ENCODE measurements around the gene PRCP.
A peak's percentile ranks its signal among the peaks of the same experiment; 100 is the strongest.

Gene PRCP

DNA sequence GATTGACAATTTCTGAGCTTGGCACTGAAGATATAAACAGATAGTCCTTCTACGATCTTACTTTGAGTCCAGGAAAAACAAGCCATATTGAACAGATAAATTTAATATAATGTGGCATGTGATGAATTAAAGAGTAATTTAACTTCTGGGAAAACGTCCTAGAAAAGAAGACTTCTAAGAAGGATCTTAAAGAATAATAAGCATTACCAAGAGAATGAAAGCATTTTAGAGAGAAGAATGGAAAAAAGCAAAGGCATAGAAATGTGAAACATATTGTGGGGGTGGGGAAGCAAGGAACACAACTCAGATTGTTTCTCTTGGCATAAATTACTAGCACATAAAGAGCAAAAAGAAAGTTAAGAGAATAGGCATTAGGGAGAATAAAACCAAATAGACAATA is 6.7 kb upstream of the PRCP start:
- DNase-seq: no peak

DNA sequence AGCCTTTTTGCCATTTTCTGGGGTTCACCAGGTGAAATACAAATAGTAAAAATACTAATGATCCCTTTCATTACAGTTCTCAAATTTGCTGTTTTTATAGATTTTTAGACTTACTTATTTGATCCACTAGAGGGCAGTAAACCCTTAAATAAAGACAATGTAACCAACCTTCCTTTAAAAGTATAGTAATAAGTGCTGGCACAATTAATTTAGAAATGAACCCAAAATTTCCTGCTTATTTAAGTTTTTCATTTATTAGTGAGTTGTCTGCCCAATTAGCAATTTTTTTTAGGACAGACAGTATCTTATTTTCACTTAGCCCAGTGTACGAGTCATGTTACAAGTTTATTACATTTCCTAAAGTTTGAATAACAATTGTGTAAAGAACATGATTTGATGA is 6.0 kb upstream of the PRCP start:
- DNase-seq: peak; percentile 45

DNA sequence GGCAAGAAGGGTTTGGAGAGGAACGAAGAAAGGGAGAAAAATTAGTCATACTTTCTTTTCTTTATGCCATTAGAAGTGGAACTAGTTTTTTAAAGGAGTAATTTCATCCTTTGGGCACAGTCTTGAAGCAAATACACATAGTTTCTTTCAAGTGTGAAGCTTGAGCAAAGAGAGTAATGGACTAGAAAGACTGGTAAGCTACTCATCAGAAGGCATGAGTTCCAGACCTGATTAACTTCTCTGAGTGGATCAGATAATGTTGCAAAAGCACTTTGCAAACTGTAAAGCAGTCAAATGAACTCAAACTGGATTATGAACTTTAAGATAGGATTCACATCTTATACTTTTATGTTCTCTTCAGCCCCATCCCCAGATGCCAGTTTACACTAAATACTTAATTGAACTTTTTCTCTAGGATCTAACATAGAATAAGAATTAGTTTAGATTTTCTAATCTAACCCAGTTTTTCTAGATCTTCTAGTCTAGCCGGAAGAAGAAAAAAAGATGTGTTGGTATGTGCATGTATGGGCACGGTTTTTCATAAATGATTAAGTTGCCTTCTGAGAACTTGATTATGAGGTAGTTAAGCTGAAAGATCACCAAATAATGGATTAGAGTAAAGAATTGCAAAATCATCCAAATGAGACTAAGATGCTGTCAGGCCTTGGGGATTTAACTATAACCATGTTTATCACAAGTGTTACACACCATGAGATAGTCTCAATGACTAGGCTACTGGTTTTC is 3.8 kb upstream of the PRCP start:
- DNase-seq: no peak

DNA sequence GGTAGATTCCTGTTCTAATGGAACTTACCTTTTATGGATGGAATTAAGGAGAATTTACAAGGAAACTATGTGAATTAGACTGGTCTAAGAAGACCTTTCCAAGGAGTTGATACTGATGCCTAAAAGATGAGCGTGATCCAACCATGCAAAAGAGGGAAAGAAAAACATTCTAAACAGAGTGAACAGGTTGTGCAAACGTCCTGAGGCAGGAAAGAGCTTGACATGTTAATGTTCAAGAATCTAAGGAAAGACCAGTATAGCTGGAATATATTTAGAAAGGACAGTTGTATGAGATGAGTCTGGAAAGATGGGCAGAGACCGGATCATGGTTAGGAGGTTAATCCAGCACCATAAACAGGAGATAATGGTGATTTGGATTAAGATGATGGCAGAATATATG is 2.6 kb upstream of the PRCP start:
- DNase-seq: no peak

DNA sequence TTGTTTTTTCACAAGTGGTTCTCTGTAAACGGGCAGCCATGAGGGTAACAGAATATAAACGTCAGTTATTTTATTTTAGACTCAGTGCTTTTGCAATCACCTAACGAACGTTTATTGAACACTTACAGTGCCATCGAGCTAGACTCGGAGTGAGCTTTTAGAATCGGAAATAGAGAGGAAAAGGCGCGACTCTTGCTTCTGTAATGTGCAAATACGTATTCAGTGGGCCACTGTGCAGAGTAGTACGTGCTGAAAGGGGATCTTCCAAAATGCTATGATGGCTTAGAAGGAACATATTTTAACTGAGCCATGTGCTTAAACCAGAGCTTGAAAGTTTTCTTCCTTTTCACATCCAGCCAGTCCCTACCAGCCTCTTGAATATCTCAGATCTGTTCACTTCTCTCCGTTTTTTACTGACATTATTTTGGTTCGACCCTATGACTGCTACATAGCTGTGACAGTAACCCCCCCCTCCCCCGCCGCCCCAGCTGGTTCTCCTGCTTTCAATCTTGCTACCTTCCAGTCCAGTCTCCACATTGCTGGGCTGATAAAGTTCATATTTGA is 1.8 kb upstream of the PRCP start:
- no peak for DNase-seq

DNA sequence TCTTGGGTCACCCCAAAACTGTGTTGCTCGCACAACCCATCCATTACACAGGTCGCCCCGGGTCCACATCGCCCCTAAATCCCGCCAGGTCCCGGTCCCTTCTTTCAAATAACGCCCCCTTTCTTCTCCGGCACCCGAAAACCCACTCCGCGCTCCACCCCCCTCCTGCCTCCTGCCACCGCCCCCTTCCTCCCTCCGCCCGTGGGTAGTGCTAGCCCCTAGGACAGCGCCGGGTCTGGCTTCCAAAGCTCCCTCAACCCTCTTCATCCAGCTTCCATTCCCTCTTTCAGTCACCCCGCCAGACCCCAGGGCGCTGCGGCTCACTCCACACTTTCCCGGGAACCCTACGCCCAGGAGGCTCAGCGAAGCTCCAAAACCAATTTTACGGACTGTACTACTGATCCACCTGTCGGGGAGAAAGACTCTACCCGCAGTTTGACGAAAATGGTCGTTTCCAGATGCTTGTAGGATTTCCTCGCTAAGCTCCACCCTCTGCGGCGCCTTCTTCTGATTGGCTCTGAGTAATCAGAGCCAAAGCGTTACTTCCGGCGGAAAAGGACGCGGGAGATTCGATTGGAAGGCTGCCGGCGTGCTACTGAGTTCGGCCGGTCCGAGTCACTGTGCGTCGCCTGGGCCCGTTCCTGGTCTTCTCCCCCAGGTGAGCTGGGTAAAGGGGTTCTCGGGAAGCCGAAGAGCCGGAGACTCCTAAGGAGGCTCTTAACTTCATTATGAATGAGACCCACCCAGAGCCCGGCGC is 1.1 kb upstream of the PRCP start, which contains the start of gene DDIAS:
TSS of gene DDIAS (plus strand) at position 572 of the 757 bp plus-strand sequence. CDS start 13,003 bp downstream, outside the sequence.
- DNase-seq: peak; percentile 97

DNA sequence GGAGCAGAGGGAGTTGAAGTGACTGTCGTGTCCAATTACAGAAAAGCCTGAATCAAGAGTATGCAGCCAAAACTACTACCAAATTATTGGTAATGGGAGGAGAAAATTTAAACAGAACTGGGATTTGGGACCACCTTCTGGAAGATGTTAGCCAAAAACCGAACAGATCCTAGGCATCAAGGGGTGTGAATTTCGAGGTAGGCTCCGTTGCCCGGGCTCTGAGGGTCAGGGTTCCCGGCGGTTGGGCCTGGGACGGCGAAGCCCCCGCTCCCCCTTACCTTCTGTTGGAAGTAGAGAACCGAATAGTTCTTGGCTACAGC is 313 bp downstream of the PRCP start:
- DNase-seq: no peak

DNA sequence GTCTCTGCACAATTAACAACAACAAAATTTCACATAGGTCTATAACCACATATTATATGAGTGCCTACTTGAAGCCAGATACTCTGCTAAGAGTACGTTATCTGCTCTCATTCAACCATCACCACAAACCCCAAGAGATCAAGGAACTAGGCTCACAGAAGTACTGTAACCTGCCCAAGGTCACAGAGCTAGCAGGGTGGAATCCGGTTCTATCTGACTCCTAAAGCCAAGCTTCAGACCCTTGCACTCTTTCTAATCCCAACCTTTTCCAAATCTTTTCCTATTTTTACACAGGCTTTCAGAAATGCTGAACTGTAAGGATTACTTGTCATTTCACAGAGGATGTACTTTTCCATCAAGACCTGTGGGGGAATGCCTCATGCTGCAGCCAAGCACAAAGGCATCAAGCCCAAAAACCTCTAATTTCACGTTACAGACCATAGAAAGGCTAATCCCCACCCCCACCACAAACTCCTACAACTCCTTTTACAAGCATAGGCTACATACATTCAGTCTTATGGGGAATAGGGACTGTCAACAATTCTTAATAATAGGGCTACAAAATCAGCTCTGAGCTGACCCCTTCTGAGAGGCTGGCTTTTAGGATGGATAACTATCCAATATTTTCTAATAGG is 927 bp downstream of the PRCP start:
- no peak for DNase-seq

DNA sequence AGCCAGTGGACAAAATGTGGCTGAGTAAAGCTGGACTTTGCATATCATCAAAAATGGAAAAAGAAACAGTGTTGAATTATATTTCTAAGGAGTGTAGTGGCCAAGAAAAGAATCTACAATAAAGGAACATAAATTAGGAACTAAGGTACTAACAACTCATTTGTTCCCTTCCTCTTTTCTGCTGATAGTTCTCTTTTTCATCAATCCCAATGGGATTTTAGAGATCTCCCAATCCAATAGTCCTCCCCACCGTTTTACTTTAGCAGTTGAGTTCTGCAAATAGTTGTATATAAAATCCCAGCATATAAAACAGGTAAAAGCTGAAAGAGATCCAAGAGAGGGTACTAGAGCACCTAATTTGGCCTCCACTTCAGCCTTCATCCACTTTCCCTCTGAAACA is 2.0 kb downstream of the PRCP start:
- no peak for DNase-seq

DNA sequence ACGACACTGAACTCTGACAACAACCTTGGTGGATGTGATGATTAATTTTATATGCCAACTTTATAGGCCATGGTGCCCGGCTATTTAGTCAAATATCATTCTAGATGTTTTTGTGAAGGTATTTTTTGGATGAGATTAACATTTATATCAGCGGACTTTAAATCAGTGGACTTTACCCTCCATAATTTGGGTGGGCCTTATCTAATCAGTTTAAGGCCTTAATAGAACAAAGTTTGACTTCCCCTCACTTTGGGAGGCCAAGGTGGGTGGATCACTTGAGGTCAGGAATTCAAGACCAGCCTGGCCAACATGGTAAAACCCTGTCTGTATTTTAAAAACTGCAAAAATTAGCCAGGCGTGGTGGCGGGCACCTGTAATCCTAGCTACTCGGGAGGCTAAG is 4.0 kb downstream of the PRCP start:
- DNase-seq: no peak

DNA sequence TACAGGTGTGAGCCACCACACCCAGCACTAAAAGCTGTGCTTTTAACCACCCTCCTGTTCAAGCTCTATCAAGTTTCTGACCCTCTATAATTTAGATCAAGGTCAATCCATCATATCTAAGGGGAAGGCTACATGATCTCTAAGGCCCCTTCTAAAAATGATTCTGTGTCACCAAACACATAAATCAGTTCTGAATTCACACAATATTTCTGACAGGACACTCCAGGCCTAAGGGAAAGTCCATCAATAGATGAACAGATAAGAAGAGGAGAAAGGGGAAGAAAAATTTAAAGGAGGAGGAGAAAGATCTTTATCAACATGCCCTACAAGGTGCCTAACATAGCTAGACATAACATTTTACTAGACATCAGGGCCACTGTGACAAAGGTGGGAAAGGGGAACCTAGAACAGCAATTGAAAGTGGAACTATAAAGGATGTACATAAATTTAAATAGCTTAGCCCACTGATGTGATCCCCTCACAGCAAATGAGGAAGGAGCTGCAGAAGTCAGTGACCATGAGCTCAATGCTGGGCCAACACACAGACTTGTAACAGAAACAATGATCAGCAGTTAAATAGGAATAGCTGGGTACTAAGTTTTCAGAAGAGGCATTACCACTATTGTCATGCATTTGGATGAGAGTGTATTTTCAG is 4.7 kb downstream of the PRCP start:
- no peak for DNase-seq

DNA sequence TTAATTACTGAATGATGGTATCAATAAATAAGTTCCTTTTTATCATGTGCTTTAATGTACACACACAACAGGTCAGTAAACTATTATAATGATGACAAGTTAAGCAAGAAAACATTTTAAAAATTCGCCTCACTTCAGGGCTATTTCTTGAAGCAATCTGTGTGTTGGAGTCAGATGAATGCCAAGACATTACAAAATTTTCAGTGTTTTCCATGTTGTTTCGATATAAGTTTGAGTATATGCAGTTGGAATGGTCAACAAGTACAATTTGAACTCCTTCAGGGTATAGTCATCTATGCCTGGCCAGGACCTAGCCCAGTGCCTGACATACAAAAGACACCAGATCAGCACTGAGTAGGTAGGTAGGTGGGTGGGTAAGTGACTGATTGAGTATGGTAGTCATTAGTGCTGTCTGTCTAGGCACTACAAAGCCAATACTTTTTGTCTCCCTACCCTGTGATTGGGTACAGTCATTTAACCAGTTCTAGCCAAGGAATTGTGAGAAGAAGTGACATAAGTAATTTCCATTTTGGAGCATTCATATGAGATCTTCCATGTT is 7.5 kb downstream of the PRCP start:
- no peak for DNase-seq

DNA sequence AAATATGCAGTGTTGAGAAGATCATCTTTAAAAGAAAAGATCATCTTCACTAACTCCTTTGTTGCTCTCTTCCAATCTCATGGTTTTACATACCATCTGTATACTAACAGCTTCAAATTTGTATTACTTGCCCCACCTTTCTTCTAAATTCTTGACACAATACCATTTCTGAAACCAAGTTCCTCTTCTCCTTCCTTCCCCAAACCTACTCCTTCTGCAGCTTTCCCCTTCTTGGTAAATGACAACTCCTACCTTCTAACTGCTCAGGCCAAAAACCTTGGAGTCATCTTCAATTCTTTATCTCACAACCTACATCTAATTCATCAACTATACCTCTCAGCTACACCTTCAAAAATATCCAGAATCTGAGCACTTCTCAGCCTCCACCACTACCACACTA is 9.3 kb downstream of the PRCP start:
- no peak for DNase-seq

DNA sequence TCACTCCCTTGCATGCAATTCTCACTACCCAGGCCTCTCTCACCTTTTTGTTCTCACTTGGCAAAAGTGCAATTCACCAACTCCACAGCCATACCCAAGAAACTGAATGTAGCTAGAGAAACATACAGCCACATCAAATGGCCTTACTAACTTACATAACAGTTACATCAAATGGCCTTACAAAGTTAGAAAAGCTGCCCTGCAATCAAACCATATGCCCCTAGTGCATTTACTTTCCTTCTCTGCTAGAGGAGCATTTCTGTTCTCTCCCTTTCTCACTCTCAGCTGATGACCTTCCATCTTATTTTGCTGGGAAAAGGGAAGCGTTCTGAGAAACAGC is 10.3 kb downstream of the PRCP start:
- DNase-seq: no peak

DNA sequence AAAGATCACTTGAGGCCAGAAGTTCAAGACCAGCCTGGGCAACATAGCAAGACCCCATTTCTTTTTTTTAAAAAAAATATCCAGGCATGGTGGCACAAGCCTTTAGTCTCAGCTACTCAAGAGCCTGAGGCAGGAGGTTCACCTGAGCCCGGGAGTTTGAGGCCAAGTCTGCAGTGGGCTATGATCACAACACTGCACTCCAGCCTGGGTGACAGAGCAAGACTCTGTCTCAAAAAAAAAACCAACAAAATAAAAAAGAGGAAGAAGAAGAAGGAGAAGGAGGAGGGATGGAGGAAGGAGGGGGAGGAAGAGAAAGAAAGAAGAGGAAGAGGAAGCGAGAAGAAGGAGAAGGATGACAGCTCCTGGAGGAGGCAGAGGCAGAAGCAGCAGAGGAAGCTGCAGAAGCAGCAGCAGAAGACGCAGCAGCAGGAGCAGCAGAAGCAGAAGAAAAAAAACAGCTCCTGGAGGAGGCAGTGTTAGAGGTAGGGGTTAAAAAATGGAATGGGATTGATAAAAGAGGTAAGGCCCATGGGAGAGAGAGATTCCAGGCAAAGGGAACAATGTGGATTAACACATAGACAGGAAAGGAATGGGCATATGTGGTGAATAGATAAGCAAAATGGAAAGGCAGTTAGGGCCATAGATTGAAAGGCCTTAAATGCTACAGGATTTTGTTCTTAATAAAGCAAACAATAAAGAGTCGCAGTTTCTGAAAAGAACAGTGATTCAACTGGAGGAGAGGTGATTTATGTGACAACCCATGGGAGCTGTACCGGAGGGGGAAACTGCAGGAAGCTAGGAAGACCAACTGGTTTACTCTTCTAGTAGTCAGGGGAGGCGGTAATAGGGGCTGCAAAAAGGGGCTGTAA is 10.9 kb downstream of the PRCP start:
- no peak for DNase-seq

DNA sequence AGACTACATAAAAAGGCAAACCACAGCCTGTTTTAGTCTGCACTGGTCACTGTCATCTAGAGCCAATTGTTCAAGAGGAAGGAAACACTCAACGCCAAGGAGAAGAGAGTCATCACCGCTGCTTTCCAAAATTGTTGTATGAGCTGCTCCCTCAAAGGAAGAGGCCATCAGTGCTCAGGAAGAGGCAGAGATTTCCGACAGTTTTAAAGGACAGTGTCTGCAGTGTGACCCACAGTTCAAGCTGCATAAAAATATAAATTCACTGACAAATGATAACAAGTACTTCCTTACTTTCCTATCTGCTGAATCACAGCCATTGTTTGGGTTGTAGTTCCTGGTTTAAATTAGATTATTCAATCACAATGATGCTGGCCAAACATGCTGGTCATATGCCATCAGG is 16.4 kb downstream of the PRCP start:
- DNase-seq: no peak

DNA sequence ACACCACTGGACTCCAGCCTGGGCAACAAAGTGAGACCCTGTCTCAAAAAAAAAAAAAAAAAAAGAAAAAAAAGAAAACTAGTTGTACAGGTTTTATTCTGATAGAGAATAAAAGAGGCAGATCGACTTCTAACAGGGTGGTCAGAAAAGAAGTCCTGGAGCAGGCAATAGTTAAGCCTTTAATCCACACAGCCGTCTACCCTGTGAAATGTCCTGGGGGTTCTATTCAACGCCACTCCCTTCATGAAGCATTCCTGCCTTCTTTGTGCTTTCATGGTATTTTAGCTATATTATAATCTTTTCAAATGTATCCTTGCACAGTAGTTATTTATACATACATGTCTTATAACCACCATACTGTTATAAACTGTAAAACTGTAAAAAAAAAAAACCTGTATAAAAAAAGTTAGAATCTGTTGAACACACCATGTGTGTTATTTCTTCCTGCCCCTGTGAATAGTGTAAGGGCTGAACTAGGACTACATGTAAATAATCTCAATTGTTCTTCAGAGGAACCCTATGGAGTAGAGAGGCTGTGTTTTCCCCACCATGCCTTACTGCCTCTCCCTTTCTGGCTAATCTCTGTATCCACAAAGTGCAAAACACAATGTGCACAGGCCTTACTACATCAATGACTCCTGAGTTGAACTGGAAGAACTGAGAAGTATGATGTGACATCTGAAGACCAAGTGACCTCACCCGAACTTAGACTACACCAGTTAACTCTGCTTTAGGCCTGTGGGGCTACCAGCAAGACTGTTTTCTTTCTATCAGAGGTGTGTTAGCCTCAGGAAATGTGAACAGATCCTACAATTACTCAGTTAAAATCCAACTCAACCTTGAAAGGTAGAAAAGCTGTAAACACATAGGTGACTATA is 25.3 kb downstream of the PRCP start:
- DNase-seq: no peak

DNA sequence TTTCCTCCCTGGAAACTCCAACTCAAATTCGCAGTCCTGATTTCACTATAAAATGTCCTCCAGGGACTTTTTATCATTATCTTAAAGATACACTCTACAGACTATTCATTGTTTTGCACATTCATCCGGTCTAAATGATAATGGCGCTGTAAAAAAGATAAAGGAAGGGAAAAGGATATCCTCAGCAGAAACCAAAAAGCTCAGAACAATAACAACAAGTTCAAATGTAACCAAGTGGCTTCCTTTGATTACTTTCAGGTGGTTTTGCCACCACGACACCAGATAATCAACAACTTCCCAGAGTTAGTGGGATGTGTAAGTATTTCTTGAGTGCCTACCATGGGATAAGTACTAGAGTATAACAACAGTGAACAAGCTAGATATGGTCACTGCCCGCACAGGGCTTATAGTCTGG is 26.3 kb downstream of the PRCP start:
- DNase-seq: no peak

DNA sequence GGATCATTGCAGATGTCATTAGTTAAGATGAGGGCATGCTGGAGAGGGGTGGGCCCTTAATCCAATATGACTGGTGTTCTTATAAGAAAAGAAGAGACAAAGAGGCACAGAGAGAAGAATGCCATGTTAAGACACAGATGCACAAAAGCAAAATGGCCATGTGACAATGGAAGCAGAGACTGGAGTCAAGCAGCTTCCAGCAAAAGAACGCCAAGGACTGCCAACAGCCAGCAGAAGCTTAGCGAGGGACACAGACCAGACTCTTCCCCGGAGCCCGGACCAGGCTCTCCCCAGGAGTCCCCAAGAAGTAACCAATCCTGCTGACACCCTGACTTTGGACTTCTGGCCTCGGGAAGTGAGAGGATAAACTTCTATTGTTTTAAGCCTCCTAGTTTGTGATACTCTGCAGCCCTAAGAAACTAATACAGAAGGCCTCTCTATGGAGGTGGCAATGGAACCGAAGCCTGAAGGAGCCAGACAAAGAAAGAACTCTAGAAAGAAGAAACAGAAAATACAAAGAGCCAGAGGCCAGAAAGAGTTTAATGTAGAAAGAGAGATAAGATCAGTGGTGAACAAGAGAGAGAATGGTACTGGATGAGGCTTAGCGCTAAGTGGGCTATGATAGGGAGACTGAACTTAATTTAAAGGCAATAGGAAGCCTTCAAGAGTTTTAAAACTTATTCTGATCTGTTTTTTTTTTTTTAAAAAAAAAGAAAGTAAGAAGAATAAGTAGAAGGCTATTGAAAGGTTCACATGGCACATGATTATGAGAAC is 27.7 kb downstream of the PRCP start:
- no peak for DNase-seq

DNA sequence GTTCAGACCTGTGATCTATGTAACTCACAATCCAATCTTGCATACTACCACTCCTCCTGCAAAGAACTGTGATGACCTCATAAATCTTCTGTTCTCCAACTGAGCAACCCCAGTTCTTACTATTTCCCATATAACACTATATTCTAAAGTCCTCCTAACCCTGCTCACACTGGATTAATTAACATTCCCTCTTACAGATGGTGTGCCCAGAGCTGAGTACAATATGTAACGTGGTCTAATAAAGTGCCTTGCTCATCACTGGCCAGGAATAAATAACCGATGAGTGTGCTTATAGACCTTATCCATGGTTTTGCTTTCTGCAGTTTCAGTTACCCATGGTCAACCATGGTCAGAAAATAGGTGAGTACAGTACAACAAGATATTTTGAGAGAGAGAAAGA is 28.6 kb downstream of the PRCP start:
- no peak for DNase-seq
